Nucleus accumbens (tissue), 56 donors: Measurements from ENCODE around the gene SIGLEC5.
A peak's percentile ranks its signal among the peaks of the same experiment; 100 is the strongest.

Source experiments
- DNase-seq, 56 donors: peaks; one replicate each; lab custom pipeline; 2025; lab: John Stamatoyannopoulos, UW

The SIGLEC5 gene

GRCh38 chr19:51592521-51592920, 37.7 kb downstream of the SIGLEC5 start:
- DNase-seq = no peak

GRCh38 chr19:51590441-51590840, 39.8 kb downstream of the SIGLEC5 start:
- no peak for DNase-seq

- no peak for DNase-seq
These were observed 40.7 kb downstream of the SIGLEC5 start for GRCh38 chr19:51589511-51589910.

- DNase-seq = no peak
These were observed 42.7 kb downstream of the SIGLEC5 start for GRCh38 chr19:51587264-51588191.

GRCh38 chr19:51586799-51587198, 43.4 kb downstream of the SIGLEC5 start:
- DNase-seq = no peak

- no peak for DNase-seq
These were observed 44.0 kb downstream of the SIGLEC5 start for GRCh38 chr19:51586103-51586728.

GRCh38 chr19:51576850-51577249, 53.4 kb downstream of the SIGLEC5 start:
- DNase-seq = no peak

- DNase-seq = no peak
These were observed 56.9 kb downstream of the SIGLEC5 start for GRCh38 chr19:51573331-51573730.

GRCh38 chr19:51572908-51573307, 57.3 kb downstream of the SIGLEC5 start:
- DNase-seq = no peak

GRCh38 chr19:51572410-51572809, 57.8 kb downstream of the SIGLEC5 start:
- no peak for DNase-seq

- peak in 1 of 56 donors; percentile 7 for DNase-seq
These were observed 58.6 kb downstream of the SIGLEC5 start for GRCh38 chr19:51571599-51571998.

- peak in 55 of 56 donors; percentile 58 to 97 (median 90) for DNase-seq
These were observed 59.1 kb downstream of the SIGLEC5 start, which contains the start of gene ZNF175 for GRCh38 chr19:51570962-51571575. ZNF175 (plus strand) TSS chr19:51571283; CDS start chr19:51573330, 2,047 bp downstream.

GRCh38 chr19:51568456-51568855, 61.7 kb downstream of the SIGLEC5 start:
- DNase-seq = no peak

GRCh38 chr19:51567583-51567982, 62.6 kb downstream of the SIGLEC5 start:
- no peak for DNase-seq

- no peak for DNase-seq
These were observed 63.6 kb downstream of the SIGLEC5 start for GRCh38 chr19:51566489-51567100.

- no peak for DNase-seq
These were observed 64.6 kb downstream of the SIGLEC5 start for GRCh38 chr19:51565583-51565982.

- DNase-seq = no peak
These were observed 65.4 kb downstream of the SIGLEC5 start for GRCh38 chr19:51564791-51565190.
